K562 (cell line): ENCODE data around the gene RPS8. TPM values are rescaled to one million over a fixed set of nuclear protein-coding genes. Genes with fewer than 3 reads are reported as not detected.

Experiments used
- FOS ChIP-seq: IDR thresholded peaks from 3 replicates; pipeline ENCODE4 v1.6.1; 2011; ENCODE audit not compliant: insufficient read length; ENCODE audit errors: extremely low read depth
- HDGF ChIP-seq: fragments of 450-650 bp; IDR thresholded peaks from 2 replicates; pipeline ENCODE4 v1.6.1; 2016
- LEF1 ChIP-seq: fragments of 450-650 bp; IDR thresholded peaks from 2 replicates; pipeline ENCODE4 v1.6.1; 2016; ENCODE audit warnings: mild to moderate bottlenecking
- MAZ ChIP-seq, 2 experiments: fragments of 450-650 bp in 1 of 2; sonication (generic) in 1 of 2; formaldehyde crosslinking; IDR thresholded peaks in 1 of 2; conservative IDR thresholded peaks in 1 of 2; 2 replicates each; pipeline versions ENCODE4 v1.4.0 to v1.5.0; 2020; ENCODE audit warnings: mild to moderate bottlenecking in 1 of 2, missing genetic modification reagents in 1 of 2
- PHB ChIP-seq: fragments of 250-450 bp; sonication (Bioruptor Pico); IDR thresholded peaks from 2 replicates; pipeline ENCODE4 v1.5.0; 2021
- SNIP1 ChIP-seq: fragments of 450-650 bp; IDR thresholded peaks from 2 replicates; pipeline ENCODE4 v1.7.1; 2017; ENCODE audit warnings: low read depth, mild to moderate bottlenecking
- ZNF134 ChIP-seq: fragments of 250-450 bp; sonication (Bioruptor Pico); conservative IDR thresholded peaks from 2 replicates; pipeline ENCODE4 v1.4.0; 2020
- ZNF217 ChIP-seq: sonication (generic); formaldehyde crosslinking; IDR thresholded peaks from 2 replicates; pipeline ENCODE4 v1.8.0; 2022; ENCODE audit warnings: mild to moderate bottlenecking, missing genetic modification reagents
- ZNF23 ChIP-seq: fragments of 250-450 bp; sonication (Bioruptor Pico); IDR thresholded peaks from 2 replicates; pipeline ENCODE4 v1.4.0; 2020; ENCODE audit warnings: mild to moderate bottlenecking
- ZNF263 ChIP-seq: sonication (generic); formaldehyde crosslinking; IDR thresholded peaks from 2 replicates; pipeline ENCODE4 v1.8.0; 2022; ENCODE audit warnings: mild to moderate bottlenecking, missing genetic modification reagents, borderline replicate concordance
- ZNF77 ChIP-seq: fragments of 250-450 bp; sonication (Bioruptor Pico); IDR thresholded peaks from 2 replicates; pipeline ENCODE4 v1.5.0; 2020
- polyA plus RNA-seq, 8 experiments: library from polyadenylated mRNA; depleted of rRNA in 4 of 8; stranded (reverse) in 5 of 8; unstranded in 3 of 8; fragments of >200 nt; fragmentation: Nextera tagmentation in 2 of 8; fragmentation: Illumina TruSeq in 1 of 8; extraction: Ambion mirVana in 2 of 8; extraction: Trizol in 1 of 8; gene quantifications; 2 replicates each; pipeline versions ENCODE4 v1.2.1 to v1.2.3, GENCODE V29; 2011 to 2014; ENCODE audit warnings: inconsistent platforms in 1 of 8, missing spikeins in 1 of 8
- total RNA-seq, 7 experiments: library from RNA; depleted of rRNA in 6 of 7; stranded (reverse); fragments of >200 nt in 6 of 7; fragmentation: Illumina TruSeq in 2 of 7; extraction: Trizol in 2 of 7; gene quantifications; 2 replicates each; pipeline versions ENCODE4 v1.2.1 to v1.2.3, GENCODE V29; 2011 to 2021; ENCODE audit warnings: low replicate concordance in 1 of 7
- TF ChIP-seq, protein P1 (sequence below), 3 experiments: fragments of 200-800 bp in 1 of 3; fragments of 250-450 bp in 1 of 3; fragments of 450-650 bp in 1 of 3; sonication (Bioruptor Pico) in 1 of 3; sonication (Bioruptor generic) in 1 of 3; formaldehyde crosslinking in 1 of 3; IDR thresholded peaks; 2 replicates each; pipeline versions ENCODE4 v1.6.1 to v1.8.0; 2016 to 2022; ENCODE audit warnings: mild to moderate bottlenecking in 2 of 3, missing genetic modification characterization in 2 of 3, missing compliant biosample characterization in 1 of 3, moderate library complexity in 1 of 3
- TF ChIP-seq, protein P2 (sequence below): fragments of 450-650 bp; formaldehyde crosslinking; IDR thresholded peaks from 2 replicates; pipeline ENCODE4 v1.4.0; 2020; ENCODE audit warnings: mild to moderate bottlenecking, mixed read lengths
- TF ChIP-seq, protein P3 (sequence below): IDR thresholded peaks from 3 replicates; pipeline ENCODE4 v1.6.1; 2011; ENCODE audit warnings: borderline replicate concordance, mild to moderate bottlenecking, moderate library complexity; ENCODE audit not compliant: insufficient read length; ENCODE audit errors: extremely low read depth
- TF ChIP-seq, protein P4 (sequence below): sonication (generic); formaldehyde crosslinking; IDR thresholded peaks from 2 replicates; pipeline ENCODE4 v1.8.0; 2022; ENCODE audit warnings: missing genetic modification reagents, mild to moderate bottlenecking, moderate library complexity, borderline replicate concordance
- TF ChIP-seq, protein P5 (sequence below), 2 experiments: fragments of 450-650 bp; conservative IDR thresholded peaks; 2 replicates each; pipeline ENCODE4 v1.6.1; 2017; ENCODE audit warnings: mild to moderate bottlenecking in 2 of 2, moderate library complexity in 2 of 2

RPS8 gene
- total and polyA plus RNA-seq, 9 of the 15 experiments (the other 6 are each of a cell fraction or from before 2014, with no cell fraction given): 2,431 to 4,168 (median 3,109) TPM

DNA sequence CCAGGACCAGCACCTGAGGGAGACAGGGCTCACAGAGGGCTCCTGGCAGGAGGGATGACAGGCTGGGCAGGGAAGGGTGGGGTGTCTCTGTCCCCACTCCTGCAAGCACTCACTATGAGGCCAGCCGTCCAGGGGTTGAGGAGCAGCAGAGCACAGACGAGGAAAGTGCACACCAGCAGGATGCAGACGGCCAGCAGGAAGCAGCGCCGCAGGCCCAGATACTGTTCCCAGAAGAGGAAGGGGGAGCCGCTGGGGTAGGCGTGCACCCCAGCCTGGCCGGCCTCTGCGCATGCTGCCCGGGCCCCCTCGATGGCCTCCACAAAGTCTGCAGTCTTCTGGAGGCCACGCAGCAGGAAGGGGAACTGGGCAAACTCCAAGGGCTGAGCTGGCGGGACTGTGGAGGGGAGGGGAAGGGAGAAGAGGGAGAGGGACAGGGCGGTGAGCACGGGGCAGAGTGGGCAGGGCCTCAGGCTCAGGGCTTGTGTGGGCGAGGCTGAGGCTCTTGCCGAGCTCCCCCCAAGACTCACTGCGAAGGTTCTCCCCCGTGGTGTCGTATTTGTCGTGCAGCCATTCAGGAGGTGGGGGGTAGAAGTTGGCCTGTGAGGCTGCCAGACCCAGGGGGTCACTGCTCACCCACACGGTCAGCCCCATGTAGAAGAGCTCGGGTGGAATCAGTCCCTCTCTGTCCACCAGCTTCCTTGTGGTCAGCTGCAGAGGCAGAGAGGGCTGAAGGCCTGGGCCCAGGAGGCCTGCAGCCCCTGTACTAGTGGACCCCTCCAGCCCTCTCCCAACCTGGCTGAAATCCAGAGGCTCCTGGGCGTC is 51.2 kb downstream of the RPS8 start (continued):
- TF ChIP-seq MAZ (CRISPR knock-in tag; conservative IDR thresholded peaks at IDR 0.05 in 1 of 2, IDR thresholded peaks at IDR 0.05 in 1 of 2) (peak in 1 of 2 experiments; percentile 57; a peak in 1 of 4 replicates), PHB (CRISPR knock-in tag) (no peak), ZNF263 (CRISPR knock-in tag) (no peak), ZNF217 (CRISPR knock-in tag) (no peak), FOS (no peak), ZNF23 (CRISPR knock-in tag) (no peak), ZNF134 (CRISPR knock-in tag) (no peak), HDGF (peak; percentile 84), SNIP1 (no peak), LEF1 (no peak), ZNF77 (CRISPR knock-in tag) (no peak)
- TF ChIP-seq, protein P1, sequence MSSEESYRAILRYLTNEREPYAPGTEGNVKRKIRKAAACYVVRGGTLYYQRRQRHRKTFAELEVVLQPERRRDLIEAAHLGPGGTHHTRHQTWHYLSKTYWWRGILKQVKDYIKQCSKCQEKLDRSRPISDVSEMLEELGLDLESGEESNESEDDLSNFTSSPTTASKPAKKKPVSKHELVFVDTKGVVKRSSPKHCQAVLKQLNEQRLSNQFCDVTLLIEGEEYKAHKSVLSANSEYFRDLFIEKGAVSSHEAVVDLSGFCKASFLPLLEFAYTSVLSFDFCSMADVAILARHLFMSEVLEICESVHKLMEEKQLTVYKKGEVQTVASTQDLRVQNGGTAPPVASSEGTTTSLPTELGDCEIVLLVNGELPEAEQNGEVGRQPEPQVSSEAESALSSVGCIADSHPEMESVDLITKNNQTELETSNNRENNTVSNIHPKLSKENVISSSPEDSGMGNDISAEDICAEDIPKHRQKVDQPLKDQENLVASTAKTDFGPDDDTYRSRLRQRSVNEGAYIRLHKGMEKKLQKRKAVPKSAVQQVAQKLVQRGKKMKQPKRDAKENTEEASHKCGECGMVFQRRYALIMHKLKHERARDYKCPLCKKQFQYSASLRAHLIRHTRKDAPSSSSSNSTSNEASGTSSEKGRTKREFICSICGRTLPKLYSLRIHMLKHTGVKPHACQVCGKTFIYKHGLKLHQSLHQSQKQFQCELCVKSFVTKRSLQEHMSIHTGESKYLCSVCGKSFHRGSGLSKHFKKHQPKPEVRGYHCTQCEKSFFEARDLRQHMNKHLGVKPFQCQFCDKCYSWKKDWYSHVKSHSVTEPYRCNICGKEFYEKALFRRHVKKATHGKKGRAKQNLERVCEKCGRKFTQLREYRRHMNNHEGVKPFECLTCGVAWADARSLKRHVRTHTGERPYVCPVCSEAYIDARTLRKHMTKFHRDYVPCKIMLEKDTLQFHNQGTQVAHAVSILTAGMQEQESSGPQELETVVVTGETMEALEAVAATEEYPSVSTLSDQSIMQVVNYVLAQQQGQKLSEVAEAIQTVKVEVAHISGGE (CRISPR knock-in tag; IDR thresholded peaks at IDR 0.05): 0 out of 6 replicates have a peak, but pooled peaks of 1 of the 3 experiments have one; percentile 18
- TF ChIP-seq, protein P2, sequence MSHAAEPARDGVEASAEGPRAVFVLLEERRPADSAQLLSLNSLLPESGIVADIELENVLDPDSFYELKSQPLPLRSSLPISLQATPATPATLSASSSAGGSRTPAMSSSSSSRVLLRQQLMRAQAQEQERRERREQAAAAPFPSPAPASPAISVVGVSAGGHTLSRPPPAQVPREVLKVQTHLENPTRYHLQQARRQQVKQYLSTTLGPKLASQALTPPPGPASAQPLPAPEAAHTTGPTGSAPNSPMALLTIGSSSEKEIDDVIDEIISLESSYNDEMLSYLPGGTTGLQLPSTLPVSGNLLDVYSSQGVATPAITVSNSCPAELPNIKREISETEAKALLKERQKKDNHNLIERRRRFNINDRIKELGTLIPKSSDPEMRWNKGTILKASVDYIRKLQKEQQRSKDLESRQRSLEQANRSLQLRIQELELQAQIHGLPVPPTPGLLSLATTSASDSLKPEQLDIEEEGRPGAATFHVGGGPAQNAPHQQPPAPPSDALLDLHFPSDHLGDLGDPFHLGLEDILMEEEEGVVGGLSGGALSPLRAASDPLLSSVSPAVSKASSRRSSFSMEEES (CRISPR knock-in tag): no peak
- TF ChIP-seq, protein P3, sequence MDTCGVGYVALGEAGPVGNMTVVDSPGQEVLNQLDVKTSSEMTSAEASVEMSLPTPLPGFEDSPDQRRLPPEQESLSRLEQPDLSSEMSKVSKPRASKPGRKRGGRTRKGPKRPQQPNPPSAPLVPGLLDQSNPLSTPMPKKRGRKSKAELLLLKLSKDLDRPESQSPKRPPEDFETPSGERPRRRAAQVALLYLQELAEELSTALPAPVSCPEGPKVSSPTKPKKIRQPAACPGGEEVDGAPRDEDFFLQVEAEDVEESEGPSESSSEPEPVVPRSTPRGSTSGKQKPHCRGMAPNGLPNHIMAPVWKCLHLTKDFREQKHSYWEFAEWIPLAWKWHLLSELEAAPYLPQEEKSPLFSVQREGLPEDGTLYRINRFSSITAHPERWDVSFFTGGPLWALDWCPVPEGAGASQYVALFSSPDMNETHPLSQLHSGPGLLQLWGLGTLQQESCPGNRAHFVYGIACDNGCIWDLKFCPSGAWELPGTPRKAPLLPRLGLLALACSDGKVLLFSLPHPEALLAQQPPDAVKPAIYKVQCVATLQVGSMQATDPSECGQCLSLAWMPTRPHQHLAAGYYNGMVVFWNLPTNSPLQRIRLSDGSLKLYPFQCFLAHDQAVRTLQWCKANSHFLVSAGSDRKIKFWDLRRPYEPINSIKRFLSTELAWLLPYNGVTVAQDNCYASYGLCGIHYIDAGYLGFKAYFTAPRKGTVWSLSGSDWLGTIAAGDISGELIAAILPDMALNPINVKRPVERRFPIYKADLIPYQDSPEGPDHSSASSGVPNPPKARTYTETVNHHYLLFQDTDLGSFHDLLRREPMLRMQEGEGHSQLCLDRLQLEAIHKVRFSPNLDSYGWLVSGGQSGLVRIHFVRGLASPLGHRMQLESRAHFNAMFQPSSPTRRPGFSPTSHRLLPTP: no peak
- TF ChIP-seq, protein P4, sequence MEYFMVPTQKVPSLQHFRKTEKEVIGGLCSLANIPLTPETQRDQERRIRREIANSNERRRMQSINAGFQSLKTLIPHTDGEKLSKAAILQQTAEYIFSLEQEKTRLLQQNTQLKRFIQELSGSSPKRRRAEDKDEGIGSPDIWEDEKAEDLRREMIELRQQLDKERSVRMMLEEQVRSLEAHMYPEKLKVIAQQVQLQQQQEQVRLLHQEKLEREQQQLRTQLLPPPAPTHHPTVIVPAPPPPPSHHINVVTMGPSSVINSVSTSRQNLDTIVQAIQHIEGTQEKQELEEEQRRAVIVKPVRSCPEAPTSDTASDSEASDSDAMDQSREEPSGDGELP (CRISPR knock-in tag): peak; percentile 36; the same call in 1 of the 2 replicates
- TF ChIP-seq, protein P5, sequence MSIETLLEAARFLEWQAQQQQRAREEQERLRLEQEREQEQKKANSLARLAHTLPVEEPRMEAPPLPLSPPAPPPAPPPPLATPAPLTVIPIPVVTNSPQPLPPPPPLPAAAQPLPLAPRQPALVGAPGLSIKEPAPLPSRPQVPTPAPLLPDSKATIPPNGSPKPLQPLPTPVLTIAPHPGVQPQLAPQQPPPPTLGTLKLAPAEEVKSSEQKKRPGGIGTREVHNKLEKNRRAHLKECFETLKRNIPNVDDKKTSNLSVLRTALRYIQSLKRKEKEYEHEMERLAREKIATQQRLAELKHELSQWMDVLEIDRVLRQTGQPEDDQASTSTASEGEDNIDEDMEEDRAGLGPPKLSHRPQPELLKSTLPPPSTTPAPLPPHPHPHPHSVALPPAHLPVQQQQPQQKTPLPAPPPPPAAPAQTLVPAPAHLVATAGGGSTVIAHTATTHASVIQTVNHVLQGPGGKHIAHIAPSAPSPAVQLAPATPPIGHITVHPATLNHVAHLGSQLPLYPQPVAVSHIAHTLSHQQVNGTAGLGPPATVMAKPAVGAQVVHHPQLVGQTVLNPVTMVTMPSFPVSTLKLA (conservative IDR thresholded peaks at IDR 0.05): peak in 1 of 2 experiments; percentile 33; a peak in 1 of 4 replicates
